ENCODE data around the gene CCDC69.
"Not testable (repeated sequence)": the region's sequence is repeated elsewhere in the genome, so short reads cannot be mapped to it uniquely, and the experiment has no call there.

CCDC69 gene

DNA sequence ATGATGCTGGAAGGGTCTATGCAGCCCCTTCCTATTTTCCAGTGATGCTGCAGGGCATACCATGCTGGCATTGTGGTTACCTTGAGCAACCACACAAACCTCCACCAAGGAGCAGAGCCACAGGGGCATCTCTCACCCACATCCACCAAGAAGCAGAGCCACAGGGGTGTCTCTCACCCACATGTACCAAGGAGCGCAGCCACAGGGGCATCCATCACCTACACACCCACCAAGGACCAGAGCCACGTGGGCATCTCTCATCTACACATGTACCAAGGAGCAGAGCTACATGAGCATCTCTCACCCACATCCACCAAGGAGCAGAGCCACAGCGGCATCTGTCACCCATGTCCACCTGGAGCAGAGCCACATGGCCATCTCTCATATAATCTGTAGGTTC, 20.3 kb upstream of the CCDC69 start:
- DNase-seq = no peak

DNA sequence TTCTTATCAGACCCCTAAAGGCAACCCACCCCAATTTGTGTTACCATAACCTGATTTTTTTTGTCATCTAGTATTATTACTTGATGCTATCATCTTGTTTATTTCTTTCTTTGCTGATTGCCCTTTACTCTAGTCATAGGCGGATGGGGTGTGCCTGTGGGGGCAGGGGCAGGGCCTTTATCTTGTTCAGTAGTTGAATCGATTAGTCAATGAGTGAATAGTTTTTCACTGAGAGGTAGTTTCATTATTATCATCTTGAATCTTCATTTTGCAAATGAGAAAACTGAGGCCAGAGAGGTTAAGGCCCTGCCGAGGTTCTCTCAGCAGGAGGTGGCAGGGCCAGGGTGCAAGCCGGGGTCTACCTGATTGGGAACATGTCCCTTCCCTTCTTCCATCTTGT, 19.7 kb upstream of the CCDC69 start:
- no peak for DNase-seq

DNA sequence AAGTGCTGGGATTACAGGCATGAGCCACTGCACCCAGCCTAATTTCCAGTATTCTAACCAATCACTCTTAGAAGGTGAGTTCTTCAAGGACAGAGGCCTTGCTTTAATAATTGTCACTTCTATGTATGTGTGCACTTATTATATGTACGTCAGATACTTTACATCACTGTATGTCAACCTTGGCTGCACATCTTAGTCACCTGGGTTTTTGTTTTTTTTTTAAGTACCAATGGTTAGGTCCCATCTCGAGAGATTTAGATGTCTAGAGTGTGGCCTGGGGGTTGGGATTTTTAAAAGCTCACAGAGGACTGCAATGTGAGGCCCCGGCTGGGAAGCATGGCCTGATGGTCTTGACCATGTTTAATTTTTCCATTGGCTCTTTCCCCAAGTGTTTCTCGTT, 19.2 kb upstream of the CCDC69 start:
- DNase-seq = no peak

DNA sequence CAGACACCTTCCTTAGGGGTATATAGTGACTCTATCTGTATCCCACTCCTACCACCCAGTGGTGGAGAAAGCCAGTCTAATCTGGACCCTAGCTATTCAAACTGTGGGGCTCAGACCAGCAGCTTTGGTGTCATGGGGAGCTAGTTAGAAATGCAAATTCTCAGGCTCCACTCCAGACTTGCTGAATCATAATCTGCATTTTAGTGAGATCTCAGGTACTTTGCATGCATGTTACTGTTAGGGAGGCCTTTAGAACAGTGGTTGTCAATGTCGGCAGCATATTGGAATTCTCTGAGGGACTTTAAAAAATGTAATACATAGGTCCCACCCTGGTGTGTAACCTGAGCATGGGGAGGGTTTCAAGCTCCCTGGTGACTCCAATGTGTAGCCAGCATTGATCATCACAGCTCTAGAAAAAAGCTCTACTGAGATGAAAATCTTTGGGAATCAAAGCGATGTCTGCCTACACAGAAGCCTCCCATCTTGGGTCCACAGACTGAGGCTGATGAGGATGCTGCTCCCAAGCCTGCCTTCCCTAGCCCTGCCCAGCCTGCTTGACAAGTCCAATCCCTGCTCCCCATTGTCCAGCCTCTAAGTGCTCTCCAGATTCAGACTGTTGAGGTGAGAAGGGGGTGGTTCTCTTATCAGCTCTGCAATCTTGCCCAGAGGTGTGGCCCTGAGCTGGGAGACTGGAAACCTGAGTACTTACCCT, 17.2 kb upstream of the CCDC69 start:
- DNase-seq = peak; percentile 91

DNA sequence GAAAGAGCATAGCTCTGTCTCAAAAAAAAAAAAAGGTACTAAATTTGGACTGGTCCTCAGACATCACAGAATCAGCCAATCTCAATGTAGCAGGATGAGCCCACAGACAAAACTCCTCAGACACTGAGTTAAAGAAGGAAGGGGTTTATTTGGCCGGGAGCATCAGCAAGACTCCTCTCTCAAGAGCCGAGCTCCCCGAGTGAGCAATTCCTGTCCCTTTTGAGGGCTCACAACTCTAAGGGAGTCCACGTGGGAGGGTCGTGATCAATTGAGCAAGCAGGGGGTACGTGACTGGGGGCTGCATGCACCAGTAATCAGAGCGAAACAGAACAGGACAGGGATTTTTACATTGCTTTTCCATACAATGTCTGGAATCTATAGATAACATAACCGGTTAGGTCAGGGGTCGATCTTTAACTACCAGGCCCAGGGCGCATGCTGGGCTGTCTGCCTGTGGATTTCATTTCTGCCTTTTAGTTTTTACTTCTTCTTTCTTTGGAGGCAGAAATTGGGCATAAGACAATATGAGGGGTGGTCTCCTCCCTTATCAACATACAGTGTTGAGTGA, 16.5 kb upstream of the CCDC69 start:
- DNase-seq = not testable (repeated sequence)

DNA sequence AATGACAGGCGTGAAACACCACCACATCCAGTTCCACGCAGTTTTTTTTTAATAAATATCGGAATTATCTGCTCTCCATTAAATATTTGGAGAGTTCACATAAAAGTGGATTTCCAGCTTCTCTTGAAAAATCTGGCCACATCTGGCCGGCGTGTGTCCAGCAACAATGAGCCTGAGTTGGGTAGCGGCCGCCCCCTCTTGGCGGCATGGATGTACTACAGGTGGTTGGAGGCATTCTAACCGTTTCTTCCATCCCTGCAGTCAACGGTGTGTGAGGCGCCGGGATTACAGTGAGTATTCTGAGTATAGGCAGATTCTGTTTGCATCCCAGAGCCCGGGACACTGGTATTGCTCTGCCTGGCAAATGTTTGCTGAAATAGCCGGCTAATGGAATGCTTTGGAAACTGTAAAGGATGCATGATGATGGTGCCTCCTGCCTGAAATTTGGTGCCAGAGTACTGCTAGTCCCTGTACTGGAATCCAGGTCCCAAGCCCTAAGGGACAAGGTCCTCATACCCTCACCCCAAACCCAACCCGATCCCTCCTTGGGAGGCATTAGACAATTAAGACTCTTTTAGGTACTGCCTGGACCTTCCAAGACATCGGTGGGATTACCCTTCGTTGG, 15.5 kb upstream of the CCDC69 start:
- DNase-seq = peak; percentile 69

DNA sequence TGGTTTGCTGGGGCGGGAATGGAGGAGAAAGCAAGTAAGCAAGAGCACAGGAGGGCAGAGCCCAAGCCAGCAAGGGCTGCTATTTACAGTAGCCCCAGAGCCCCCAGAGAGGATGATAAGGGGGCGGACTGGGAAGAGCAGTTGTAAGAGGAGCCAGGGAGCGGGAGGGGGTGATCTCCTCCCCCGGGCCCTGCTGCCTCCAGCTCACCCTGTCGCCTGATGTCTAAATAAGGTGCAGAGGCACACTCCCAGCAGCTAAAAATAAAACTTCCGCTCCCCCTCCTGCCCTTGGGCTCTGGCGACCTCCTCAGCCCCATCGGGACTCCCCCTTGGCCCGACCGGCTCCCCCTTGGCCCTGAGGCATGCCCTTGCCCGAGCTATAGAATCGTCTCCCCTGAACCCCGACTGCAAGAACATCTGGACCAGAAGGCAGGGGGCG, 14.4 kb upstream of the CCDC69 start:
- no peak for DNase-seq

DNA sequence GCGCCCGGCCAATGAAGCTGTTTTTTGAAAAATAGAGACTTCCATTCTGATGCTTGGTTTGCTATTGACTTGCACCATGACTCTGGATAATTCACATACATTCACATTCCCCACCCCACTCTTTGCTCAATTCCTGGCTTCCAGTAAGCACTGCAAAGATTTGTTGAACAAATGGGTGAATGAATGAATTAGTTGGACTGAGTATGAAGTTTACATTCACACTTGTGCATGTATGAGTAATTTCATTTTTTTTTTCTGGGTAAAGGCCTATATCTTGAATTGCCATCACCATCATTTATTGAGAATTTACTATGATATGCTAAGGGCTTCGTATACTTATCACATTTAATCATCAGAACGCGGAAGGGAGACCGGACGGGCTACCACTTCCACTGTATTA, 13.8 kb upstream of the CCDC69 start:
- DNase-seq = no peak

DNA sequence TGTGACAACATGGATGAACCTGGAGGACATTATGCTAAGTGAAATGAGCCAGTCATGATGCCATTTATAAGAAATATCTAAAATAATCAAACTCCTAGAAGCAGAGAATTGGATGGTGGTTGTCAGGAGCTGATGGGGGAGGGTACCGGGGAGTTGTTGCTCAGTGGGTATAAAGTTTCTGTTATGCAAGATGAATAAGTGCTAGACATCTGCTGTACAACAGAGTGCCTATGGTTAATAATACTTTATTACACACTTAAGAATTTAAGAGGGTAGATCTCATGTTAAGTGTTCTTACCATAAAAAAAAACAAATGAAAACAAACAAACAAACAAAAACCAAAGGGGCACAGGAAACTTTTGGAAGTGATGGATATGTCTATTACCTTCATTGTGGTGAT, 13.0 kb upstream of the CCDC69 start:
- DNase-seq = no peak

DNA sequence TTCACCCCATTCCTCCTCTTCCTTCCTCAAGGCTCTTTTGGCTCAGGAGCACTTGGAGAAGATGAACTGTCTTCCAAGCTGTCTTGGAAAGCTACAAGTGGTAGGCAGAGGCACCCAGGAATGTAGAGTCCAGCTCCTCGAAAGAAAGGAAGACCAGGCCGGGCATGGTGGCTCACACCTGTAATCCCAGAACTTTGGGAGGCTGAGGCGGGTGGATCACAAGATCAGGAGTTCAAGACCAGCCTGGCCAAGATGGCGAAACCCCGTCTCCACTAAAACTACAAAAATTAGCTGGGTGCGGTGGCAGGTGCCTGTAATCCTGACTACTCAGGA, 11.3 kb upstream of the CCDC69 start:
- DNase-seq = not testable (repeated sequence)

DNA sequence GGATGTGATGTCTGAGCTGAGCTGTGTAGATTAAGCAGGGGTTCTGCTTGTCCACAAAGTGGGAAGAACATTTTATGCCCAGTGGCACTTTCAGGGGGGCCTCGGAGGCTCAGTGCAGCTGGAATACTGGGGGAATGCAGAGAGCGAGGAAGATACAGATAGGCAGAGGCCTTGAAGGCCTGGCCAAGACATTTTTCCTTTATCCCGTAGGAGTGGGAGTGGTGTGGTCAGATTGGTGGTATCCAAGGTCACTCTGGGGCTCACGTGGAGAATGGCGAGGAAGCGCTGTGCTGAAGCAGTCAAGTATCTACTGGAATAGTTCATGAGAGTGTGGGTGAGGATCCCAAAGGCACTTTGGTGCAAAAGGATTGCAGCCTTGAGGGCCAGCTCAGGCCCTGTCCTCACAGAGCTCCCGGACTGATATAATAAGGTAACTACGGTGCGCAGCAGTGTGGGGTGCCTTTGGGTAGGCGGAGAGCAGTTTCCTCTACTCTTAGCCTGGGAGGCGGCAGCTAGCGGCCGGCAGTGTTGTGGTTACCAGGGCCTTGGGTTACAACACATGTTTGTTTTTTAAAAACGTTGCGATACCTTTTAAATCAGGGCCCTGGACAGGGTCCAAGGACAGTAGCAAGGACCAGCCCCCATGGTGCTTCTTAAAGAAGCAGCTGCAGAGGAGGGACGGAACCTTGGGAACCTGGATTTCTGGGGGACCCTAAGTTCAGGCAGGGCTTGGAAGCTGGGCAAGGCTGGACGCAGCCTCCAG, 10.8 kb upstream of the CCDC69 start:
- DNase-seq = no peak

DNA sequence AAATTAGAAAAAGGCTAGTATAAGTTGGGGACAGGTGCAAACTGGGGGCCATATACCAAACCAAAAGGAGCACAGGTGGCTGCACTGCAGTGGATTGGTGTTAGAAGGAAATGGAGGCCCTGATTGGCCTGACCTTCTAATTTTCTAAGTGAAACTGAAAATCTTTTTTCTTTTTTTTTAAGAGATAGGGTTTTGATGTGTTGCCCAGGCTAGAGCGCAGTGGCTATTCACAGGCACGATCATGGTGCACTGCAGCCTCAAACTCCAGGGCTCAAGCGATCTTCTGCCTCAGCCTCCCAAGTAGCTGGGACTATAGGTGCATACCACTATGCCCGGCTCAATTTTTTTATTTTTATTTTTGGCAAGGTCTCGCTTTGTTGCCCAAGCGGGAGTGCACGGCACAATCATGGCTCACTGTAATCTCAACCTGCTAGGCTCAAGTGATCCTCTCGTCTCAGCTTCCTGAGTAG, 9.8 kb upstream of the CCDC69 start:
- no peak for DNase-seq

DNA sequence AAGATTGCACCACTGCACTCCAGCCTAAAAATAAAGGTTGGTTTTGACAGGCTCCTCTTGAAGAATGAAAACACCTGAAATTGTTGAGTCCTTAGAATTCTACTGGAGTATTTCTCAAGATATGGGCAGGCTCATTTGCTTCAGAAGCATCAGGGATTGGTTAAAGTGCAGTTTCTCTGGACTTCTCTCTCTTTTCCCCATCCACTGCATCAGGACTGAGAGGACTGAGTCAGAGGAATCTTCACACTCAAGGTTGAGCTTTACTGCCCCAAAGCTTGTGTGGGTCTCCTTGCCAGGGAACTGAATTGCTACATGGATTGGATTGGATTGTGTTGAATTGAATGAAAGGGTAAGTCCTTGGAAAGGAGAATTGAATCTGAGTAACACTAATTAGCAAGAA, 7.5 kb upstream of the CCDC69 start:
- DNase-seq = no peak

DNA sequence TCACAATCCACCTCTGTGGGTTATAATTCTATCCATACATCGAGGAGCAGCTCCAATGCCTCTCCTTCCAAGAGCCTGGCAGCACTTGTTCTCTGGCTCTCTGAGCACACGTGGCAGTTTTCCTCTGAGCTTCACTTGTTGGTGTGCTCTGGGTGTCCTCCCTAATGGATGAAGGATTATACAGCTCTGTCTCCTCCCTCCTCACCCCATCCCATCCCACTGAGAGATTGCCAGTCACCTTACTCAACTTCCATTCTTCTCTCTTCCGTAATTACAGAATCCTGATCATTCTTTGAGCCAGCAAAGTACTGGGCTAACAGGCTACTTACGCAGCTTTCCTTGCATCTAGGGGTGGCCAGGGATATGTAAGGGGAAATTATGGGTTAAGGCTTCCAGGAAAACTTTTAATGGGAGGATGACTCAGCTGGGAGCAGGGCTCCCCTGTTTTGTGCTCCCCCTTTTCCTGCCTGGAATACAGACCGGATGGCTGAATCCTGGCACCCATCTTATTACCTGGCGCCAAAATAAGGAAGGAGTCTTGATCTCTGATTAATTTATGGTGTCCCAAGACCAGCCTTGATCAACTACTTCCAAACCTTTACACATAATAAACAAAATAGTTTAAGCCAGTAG, 6.3 kb upstream of the CCDC69 start:
- no peak for DNase-seq

DNA sequence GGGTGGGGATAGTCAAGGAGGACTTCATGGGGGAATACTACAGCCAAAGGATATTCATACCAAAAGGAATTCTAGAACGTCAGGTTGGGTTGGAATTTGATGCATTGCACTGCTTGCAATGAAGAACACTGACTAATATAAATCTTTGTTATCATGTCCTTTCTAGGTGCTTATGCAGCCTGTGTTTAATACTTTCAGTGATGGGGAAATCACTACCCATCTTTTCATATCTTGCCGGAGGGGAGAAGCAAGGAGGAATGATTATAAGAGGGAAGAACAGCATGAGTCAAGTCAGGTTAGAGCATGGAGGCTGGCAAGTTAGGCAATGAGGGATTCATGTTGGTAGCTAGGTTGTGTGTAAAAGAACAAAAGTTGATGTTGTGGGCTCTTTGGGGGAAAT, 5.1 kb upstream of the CCDC69 start:
- DNase-seq = no peak

DNA sequence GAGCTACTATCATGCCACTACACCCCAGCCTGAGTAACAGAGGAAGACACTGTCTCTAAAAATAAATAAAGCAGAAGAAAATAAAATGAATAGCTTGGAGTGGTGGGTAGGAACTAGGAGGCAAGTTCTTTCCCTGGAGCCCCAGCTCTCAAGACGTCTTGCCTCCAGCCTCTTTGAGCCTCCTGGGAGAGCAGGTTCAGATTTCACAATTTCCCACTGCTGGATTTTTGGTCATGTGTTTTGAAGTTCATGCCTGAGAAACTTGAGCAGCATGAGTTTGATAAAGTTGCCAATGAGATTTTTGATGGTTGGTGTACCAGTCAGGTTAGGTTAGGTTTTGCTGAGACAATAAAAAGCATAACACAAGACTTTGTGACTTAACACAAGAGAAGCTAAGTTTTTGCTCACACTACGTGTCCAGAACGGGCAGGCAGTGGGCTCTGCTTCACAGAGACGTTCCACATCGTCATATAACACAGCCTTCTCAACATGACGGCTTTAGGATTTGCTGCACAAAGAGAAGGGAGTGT, 4.1 kb upstream of the CCDC69 start:
- no peak for DNase-seq

DNA sequence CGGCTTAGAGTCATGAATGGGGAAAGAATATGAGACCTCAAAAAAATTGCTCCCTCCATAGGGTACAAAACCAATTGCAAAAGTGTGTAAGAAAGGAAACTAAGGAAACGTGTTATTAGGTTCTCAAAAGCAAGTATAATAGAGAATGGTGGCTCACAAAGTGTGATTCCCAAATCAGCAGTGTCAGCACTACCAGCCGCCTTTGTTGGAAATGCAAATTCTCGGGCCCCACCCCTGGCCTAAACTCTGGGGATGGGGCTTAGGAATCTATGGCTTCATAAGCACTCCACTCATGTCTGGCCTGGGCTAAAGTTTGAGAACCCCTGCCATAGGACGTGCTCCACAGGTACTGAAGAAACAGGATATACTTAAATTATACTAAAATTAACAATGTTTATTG, 1.6 kb upstream of the CCDC69 start:
- DNase-seq = no peak

DNA sequence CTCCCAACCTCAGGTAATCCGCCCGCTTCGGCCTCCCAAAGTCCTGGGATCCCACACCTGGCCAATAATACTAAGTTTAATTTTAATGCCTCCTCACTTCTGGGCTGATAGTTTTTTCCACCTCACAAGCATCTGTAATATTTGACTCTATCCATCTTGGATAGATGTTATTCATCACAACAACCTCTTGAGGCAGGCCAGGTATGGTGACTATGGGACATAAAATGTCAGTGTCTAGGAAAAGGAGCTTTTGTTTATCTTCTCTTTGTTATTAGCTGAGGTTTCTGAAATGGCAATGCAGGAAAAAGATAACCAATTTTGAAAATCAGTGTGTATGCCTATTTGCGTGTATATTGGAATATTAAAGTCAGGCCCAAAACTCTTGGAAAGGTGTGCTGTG, 1.2 kb upstream of the CCDC69 start:
- no peak for DNase-seq

DNA sequence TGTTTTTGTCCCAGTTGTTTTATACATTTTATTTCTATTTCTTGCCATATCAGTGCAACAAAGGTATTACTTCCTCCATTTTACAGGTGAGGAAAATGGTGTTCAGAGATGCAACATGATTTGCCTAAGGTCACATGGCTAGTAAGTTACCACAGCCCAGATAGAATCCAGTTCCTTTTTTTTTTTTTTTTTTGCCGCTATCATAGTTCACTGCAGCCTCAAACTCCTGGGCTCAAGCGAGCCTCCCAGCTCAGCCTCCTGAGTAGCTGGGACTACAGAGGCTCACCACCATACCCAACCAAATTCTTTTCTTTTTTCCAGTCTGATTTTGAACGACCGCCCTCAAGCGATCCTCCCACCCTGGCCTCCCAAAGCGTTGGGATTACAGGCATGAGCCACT, 480 bp upstream of the CCDC69 start:
- no peak for DNase-seq

DNA sequence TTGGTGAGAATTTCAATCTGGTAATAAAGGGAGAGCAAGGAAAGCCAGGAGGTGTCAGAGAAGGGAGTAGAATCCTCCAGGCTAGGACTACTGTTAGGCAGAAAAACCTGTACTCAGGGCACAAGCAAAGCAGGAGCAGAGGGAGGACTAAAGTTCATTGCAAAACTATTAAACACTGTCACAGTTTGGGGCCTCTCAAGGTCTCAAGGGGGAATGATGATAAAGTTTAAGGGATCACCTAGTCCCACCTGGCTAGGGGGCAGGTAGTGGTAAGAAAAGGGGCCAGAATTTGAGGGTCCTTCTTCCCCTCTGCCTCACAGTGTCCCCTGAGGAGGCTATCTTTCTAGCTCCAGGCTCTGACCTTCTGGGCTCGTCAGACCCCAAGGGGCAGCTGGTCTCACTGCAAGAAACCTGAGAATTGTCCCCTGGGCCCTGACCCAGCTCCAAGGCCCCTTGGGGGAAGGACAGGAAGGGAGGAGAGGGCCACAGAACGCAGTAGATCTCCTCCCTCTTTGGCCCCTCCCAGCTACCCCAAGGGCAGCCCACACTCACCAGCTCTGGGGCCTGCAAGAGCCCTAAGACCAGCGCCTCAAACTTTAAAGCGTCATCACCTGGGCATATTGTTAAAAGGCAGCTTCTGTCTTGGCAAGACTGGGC, 974 bp downstream of the CCDC69 start:
- DNase-seq = no peak

DNA sequence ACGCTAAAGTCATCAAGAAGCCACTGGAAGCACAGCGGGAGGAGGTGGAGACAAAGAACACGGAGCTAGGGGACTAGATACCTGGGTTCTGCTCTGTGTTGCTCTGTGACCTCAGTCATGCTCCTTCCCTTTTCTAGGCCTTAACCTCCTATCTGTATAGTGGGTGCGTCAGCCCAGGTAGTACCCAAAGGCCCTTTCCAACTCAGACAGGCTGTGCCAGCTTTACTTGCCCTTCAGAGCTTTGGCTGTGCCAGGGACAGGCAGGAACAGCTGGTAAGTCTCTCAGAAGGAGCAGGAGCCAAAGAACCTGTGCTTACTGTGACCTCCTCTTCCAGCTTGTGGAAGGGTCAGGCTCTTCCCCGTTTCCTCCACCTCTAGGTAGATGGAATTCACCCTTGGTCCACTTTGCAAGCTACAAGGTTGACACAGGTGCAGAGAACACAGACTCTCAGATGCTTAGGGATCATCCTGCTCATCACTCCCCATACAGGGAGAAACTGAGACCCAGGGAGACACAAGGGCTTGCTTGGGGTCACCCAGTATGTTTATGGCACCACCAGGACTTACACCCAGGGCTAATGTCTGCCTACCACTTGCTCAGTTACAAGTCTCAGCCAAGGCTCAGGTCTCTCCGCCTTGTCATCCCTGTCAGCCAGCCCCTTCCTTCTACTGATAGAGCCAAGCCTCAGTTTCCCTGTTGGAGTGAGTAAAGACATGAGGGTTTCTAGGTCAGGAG, 1.7 kb downstream of the CCDC69 start:
- no peak for DNase-seq

DNA sequence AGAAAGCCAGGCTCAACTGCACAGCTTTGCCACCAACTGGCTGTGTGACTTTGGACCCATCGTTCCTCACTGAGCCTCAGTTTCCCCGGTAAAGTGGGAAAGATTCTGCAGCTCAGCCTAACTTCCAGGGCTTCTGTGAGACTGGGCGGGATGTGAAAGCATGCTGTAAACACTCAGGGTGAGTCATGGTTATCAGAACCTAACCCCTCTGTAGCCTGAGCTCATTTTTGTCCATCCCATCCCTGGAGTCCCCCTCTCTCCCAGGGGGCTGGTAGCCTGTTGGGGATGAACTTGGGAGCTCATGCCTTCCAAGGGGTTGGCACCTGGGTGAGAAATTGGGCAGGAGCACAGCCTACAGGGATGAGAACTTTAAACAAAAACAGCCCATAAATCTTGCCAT, 2.3 kb downstream of the CCDC69 start:
- DNase-seq = no peak
